ENCODE measurements around the gene F8. TPM values are rescaled to one million over a fixed set of nuclear protein-coding genes. Genes with fewer than 3 reads are reported as not detected.

The F8 gene
- total RNA-seq, 1 experiment from 2014 or later: 2.6 TPM

- Histone ChIP-seq H3K79me2 (ENCODE audit: insufficient read depth, low read length) (no peaks in the 10 kb centered on the region), H3K27ac (ENCODE audit: low read depth, low read length) (no peak within 1 kb of the TSS), H3K4me3 (replicated peaks in 1 of 2; ENCODE audit: low read depth in 1 of 2, low read length in 2 of 2) (peak within 1 kb of the TSS; percentile 47 to 62), H2AFZ (ENCODE audit: low read depth, low read length, poor library complexity, severe bottlenecking) (peak within 1 kb of the TSS; percentile 7), H3K9ac (ENCODE audit: low read length) (peak within 1 kb of the TSS; percentile 52), H3K27me3 (ENCODE audit: insufficient read depth, low read length) (no peaks in the 10 kb centered on the region), H3K4me1 (ENCODE audit: control insufficient read depth in 1 of 2, insufficient read depth in 2 of 2, low read length in 2 of 2) (peaks cover 4 to 20% of the 10 kb centered on the region in 2 experiments), H3K9me3 (ENCODE audit: control insufficient read depth in 1 of 2, insufficient read depth in 1 of 2, low read depth in 1 of 2, low read length in 2 of 2) (no peaks in the 10 kb centered on the region), H3K4me2 (ENCODE audit: low read length) (peak within 1 kb of the TSS; percentile 82), H3K36me3 (ENCODE audit: control insufficient read depth in 1 of 2, insufficient read depth in 2 of 2, low read length in 2 of 2) (no peaks in the 10 kb centered on the region), H4K20me1 (ENCODE audit: insufficient read depth) (no peaks in the 10 kb centered on the region), H3K9me2 (ENCODE audit: insufficient read depth) (no peaks in the 10 kb centered on the region)
- peak; percentile 98 for ATAC-seq
- ChIA-PET POLR2A (interaction anchor here (1.7 kb wide), 1 partner anchor 9 kb away, joined by 3 read pairs; no protein-coding TSS in a partner anchor), CTCF (interaction anchor here (0.6 kb wide), 1 partner anchor 56 kb away, joined by 3 read pairs; no protein-coding TSS in a partner anchor), RAD21 (ENCODE audit: low non-redundant PET in 1 of 2, low total read pairs in 2 of 2, uncharacterized antibody in 2 of 2, unreplicated experiment in 2 of 2) (interaction anchor here in 1 of 2 experiments (0.7 kb wide), 1 partner anchor 9 kb away, joined by 3 read pairs; no protein-coding TSS in a partner anchor)
- TF ChIP-seq SP1 (IDR thresholded peaks at IDR 0.05; ENCODE audit: low read depth): no peak
- TF ChIP-seq ZNF274 (IDR thresholded peaks at IDR 0.05; ENCODE audit: low read depth, low read length): no peak
- peak; percentile 28; the same call in 1 of the 2 replicates for TF ChIP-seq ZFX (IDR thresholded peaks at IDR 0.05)
- peak; percentile 54; the same call in 1 of the 2 replicates for TF ChIP-seq POLR2AphosphoS5 (IDR thresholded peaks at IDR 0.05; ENCODE audit: low read depth, low read length)
- no peak for TF ChIP-seq EZH2phosphoT487 (IDR thresholded peaks at IDR 0.05; ENCODE audit: borderline replicate concordance)
- TF ChIP-seq SIN3A (IDR thresholded peaks at IDR 0.05; ENCODE audit: low read depth): no peak
- TF ChIP-seq ATF3 (IDR thresholded peaks at IDR 0.05): no peak
- TF ChIP-seq POLR2A (IDR thresholded peaks at IDR 0.05; ENCODE audit: borderline replicate concordance, extremely low read depth, insufficient read depth, insufficient read length): no peak
- TF ChIP-seq EGR1 (IDR thresholded peaks at IDR 0.05; ENCODE audit: low read depth): peak; percentile 57
- BruUV-seq (replicated peaks): no TSS peak
- peak; percentile 32 for DNase-seq (ENCODE audit: low read depth, low spot score)
- intact Hi-C loops (cut with micrococcal nuclease): no loop called here
Measured at GRCh38 chrX:154804957-154805695, 217.4 kb downstream of the F8 start, which contains the start of gene MPP1. Gene MPP1 (minus strand): TSS chrX:154805485. CDS start chrX:154805373, 112 bp downstream.
